Panc1 (cell line): ENCODE data around the gene RHOU.

ENCODE experiments used
- CTCF ChIP-seq: fragments of 450-650 bp; IDR thresholded peaks from 2 replicates; pipeline ENCODE4 v1.5.1; 2017; ENCODE audit warnings: mild to moderate bottlenecking
- POLR2AphosphoS5 ChIP-seq: IDR thresholded peaks from 2 replicates; pipeline ENCODE4 v1.6.1; 2012; ENCODE audit warnings: mild to moderate bottlenecking, low read depth, low read length, moderate library complexity

GRCh38 chr1:228691211-228691610, 44.1 kb upstream of the RHOU start:
- TF ChIP-seq POLR2AphosphoS5: no peak
- TF ChIP-seq CTCF: no peak
